Measurements from ENCODE around the gene RPGRIP1.
"Not testable (repeated sequence)": the region's sequence is repeated elsewhere in the genome, so short reads cannot be mapped to it uniquely, and the experiment has no call there.

Gene RPGRIP1

GRCh38 chr14:21300892-21301291, 21.0 kb downstream of the RPGRIP1 start:
- DNase-seq (ENCODE audit: low read depth) = no peak

GRCh38 chr14:21302013-21302835, 22.3 kb downstream of the RPGRIP1 start:
- DNase-seq (ENCODE audit: low read depth) = no peak

DNA sequence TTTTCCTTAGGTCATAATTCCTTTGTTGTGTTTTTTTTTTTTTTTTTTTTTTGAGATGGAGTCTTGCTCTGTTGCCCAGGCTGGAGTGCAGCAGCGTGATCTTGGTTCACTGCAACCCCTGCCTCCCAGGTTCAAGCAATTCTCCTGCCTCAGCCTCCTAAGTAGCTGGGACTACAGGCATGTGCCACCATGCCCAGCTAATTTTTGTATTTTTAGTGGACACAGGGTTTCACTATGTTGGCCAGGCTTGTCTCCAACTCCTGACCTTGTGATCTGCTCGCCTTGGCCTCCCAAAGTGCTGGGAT, 22.9 kb downstream of the RPGRIP1 start:
- not testable (repeated sequence) for DNase-seq (ENCODE audit: low read depth)

DNA sequence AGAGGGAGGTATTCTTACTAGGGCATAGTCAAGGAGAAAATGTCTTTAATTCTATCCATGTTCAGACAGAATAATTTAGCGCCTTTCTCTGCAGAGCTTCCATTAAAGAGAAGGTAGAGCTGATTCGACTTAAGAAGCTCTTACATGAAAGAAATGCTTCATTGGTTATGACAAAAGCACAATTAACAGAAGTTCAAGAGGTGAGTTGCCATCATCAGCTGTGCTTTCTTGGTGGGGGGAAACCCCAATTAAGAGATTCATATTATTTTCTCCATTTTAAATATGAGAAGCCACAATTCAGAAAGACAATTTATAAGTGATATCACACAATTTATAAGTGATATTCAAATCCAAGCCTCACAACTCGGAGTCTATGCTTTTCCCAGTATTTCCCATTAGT, 27.8 kb downstream of the RPGRIP1 start:
- DNase-seq (ENCODE audit: low read depth) = no peak

GRCh38 chr14:21308132-21308478, 28.2 kb downstream of the RPGRIP1 start:
- DNase-seq (ENCODE audit: low read depth) = no peak

DNA sequence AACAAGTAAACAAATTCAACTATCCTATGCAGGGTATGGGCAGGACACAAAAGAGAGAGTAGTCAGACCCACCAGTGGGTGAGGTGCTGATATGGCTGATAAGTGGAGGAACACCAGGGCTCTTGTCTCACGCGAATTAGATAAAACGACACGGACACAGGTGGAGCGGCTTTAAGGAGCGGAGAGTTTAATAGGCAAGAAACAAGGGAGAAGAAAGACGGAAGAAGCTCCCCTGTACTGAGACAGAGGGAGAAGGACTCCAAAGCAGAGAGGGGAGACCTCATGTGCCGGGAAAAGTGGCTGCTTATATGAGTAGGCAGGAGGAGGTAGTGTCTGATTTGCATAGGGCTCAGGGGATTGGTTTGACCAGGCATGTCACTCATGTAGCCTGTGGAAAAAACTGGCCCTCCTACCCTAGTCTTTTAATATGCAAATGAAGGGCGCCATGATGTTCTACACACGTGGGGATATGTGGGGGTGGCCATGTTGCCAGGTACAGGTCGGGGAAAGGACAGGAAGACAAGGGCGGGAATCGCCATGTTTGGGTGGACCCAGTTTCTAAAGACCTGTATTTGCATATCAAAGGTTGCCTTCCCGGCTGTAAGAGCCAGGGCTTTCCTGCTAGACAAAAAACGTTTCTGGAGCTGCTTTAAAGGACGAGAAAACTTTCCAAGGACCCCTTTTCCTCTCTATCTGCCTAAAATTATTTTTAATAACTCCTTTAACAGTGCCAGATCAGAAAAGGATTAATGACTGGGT, 28.8 kb downstream of the RPGRIP1 start:
- peak; percentile 7 for DNase-seq (ENCODE audit: low read depth)

GRCh38 chr14:21309238-21309636, 29.4 kb downstream of the RPGRIP1 start:
- no peak for DNase-seq (ENCODE audit: low read depth)

DNA sequence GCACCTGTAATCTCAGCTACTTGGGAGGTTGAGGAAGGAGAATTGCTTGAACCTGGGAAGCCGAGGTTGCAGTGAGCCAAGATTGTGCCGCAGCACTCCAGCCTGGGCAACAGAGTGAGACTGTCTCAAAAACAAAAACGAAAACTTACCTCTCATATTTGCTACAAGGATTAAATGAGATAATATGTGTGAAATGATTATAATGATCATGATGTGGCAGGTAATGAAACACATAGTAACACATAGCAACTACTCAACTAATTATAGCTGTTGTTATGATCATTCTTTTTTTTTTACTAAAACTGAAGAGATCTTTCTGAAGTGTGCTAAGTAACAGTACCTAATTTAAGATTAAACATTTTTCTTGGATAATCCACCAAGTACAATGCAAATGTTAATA, 30.1 kb downstream of the RPGRIP1 start:
- no peak for DNase-seq (ENCODE audit: low read depth)

DNA sequence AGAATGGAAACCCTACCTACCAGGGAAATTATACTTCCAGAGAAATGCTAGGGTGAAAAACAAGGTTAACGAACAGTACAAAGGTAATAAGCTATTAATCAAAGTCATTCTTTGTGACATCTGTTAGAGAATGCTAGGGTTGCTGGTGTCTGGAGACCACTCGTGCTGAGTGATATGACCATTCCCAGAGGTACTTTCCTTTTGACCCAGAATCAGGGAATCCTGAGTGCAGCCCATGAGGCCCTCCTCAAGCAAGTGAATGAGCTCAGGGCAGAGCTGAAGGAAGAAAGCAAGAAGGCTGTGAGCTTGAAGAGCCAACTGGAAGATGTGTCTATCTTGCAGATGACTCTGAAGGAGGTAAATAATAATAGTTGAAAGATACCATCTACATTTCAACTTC, 31.7 kb downstream of the RPGRIP1 start:
- DNase-seq (ENCODE audit: low read depth) = no peak

GRCh38 chr14:21313512-21313911, 33.6 kb downstream of the RPGRIP1 start:
- no peak for DNase-seq (ENCODE audit: low read depth)

DNA sequence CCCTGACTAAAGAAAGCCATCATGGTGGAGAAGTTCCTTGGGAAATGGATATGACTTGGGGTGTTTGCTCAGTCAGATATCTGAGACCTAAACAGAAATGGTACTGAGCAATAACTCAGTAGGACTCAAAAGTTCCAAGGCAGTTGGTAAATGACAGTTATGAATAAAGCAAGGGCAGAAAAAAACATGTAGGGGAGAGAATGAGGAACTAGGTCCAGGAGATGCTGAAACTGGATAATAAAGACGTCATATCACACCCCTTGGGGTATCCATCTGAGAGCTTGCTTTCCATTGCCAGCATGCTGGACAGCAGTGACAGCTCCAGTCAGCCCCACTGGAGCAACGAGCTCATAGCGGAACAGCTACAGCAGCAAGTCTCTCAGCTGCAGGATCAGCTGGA, 37.5 kb downstream of the RPGRIP1 start:
- DNase-seq (ENCODE audit: low read depth) = no peak

GRCh38 chr14:21320913-21321312, 41.0 kb downstream of the RPGRIP1 start:
- no peak for DNase-seq (ENCODE audit: low read depth)

- DNase-seq (ENCODE audit: low read depth) = no peak
Measured at GRCh38 chr14:21322716-21323115, 42.8 kb downstream of the RPGRIP1 start.

DNA sequence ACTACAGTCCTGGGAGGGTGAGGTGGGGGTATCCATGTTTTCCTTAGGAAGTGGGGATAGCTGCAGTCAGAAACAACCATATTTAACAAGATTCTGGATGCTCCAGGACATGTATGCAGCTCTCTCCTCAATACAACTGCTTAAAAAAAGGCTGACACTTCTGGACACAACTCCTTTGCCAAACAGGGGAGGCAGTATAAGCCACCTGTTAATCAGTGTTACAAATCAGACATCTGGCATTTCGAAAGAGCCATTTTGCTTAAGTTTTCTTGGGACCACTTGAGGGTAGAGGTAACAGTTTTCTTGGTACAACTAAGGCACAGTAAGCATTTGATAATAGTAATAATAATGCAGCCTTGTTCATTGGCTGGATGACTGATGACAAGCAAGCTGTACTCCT, 47.1 kb downstream of the RPGRIP1 start:
- DNase-seq (ENCODE audit: low read depth) = no peak

Data from fibroblast of gingiva (primary cell).